GM21619 (cell line): ENCODE measurements around the gene CACNA2D1.

ENCODE experiments used
- ATAC-seq: cut with Tn5 transposase; IDR thresholded peaks from one replicate; pipeline ENCODE4 v1.9.1; 2021; ENCODE audit not compliant: unreplicated experiment

The CACNA2D1 gene

GRCh38 chr7:82289152-82289535 is 154.4 kb downstream of the CACNA2D1 start:
- no peak for ATAC-seq

- no peak for ATAC-seq
Observed at GRCh38 chr7:82286798-82287140, 156.8 kb downstream of the CACNA2D1 start.

- no peak for ATAC-seq
Observed at GRCh38 chr7:82286096-82286797, 157.3 kb downstream of the CACNA2D1 start.

- no peak for ATAC-seq
Observed at GRCh38 chr7:82284936-82285519, 158.5 kb downstream of the CACNA2D1 start.

GRCh38 chr7:82275342-82275741 is 168.2 kb downstream of the CACNA2D1 start:
- ATAC-seq, result no peak

GRCh38 chr7:82274681-82275080 is 168.9 kb downstream of the CACNA2D1 start:
- no peak for ATAC-seq

- ATAC-seq, result no peak
Observed at GRCh38 chr7:82273886-82274285, 169.7 kb downstream of the CACNA2D1 start.

GRCh38 chr7:82270870-82271269 is 172.7 kb downstream of the CACNA2D1 start:
- no peak for ATAC-seq

GRCh38 chr7:82268632-82269031 is 174.9 kb downstream of the CACNA2D1 start:
- no peak for ATAC-seq

GRCh38 chr7:82266081-82266480 is 177.5 kb downstream of the CACNA2D1 start:
- ATAC-seq, result no peak

GRCh38 chr7:82264783-82265305 is 178.7 kb downstream of the CACNA2D1 start:
- no peak for ATAC-seq

GRCh38 chr7:82263920-82264782 is 179.4 kb downstream of the CACNA2D1 start:
- ATAC-seq, result no peak

GRCh38 chr7:82258181-82258580 is 185.4 kb downstream of the CACNA2D1 start:
- ATAC-seq, result no peak

- ATAC-seq, result no peak
Observed at GRCh38 chr7:82257118-82257695, 186.4 kb downstream of the CACNA2D1 start.

GRCh38 chr7:82255706-82256105 is 187.9 kb downstream of the CACNA2D1 start:
- ATAC-seq, result no peak

GRCh38 chr7:82250598-82250997 is 193.0 kb downstream of the CACNA2D1 start:
- ATAC-seq, result no peak

GRCh38 chr7:82249979-82250378 is 193.6 kb downstream of the CACNA2D1 start:
- ATAC-seq, result no peak

- no peak for ATAC-seq
Observed at GRCh38 chr7:82247814-82248433, 195.7 kb downstream of the CACNA2D1 start.

GRCh38 chr7:82244947-82245517 is 198.5 kb downstream of the CACNA2D1 start:
- no peak for ATAC-seq

GRCh38 chr7:82241356-82241755 is 202.2 kb downstream of the CACNA2D1 start:
- ATAC-seq, result no peak

GRCh38 chr7:82235713-82236112 is 207.9 kb downstream of the CACNA2D1 start:
- ATAC-seq, result no peak
